Mesenchymal stem cell (in vitro differentiated cells and primary cell): ENCODE results near the gene CELF4.

ENCODE experiments used
- DNase-seq: peaks from one replicate; pipeline ENCODE4 v3.0.0-alpha.2; 2013
- H2AFZ ChIP-seq: one replicate; pipeline ENCODE4 v1.6.1; 2013; ENCODE audit warnings: low read depth, mild to moderate bottlenecking, control low read depth, inconsistent platforms, low read length, moderate library complexity
- H2AK5ac ChIP-seq: 2 replicates; pipeline ENCODE4 v1.6.1; 2013; ENCODE audit warnings: low read length, moderate library complexity, mild to moderate bottlenecking, inconsistent platforms; ENCODE audit not compliant: severe bottlenecking
- H2BK120ac ChIP-seq: one replicate; pipeline ENCODE4 v1.6.1; 2013; ENCODE audit warnings: low read depth, mild to moderate bottlenecking, inconsistent platforms, low read length, moderate library complexity
- H2BK12ac ChIP-seq, 2 experiments: one replicate each; pipeline ENCODE4 v1.6.1; 2013; ENCODE audit warnings: inconsistent platforms in 2 of 2, low read length in 2 of 2, mild to moderate bottlenecking in 2 of 2, moderate library complexity in 2 of 2, control low read depth in 1 of 2
- H2BK15ac ChIP-seq: one replicate; pipeline ENCODE4 v1.6.1; 2013; ENCODE audit warnings: mild to moderate bottlenecking, low read depth, inconsistent platforms; ENCODE audit not compliant: poor library complexity, severe bottlenecking
- H2BK5ac ChIP-seq: 2 replicates; pipeline ENCODE4 v1.6.1; 2013; ENCODE audit warnings: low read depth, mild to moderate bottlenecking, low read length, control low read depth, inconsistent platforms; ENCODE audit not compliant: poor library complexity, severe bottlenecking
- H3K14ac ChIP-seq, 2 experiments: one replicate each; pipeline ENCODE4 v1.6.1; 2013; ENCODE audit warnings: inconsistent platforms in 2 of 2, low read length in 2 of 2, control low read depth in 1 of 2, mild to moderate bottlenecking in 1 of 2, moderate library complexity in 1 of 2
- H3K18ac ChIP-seq, 2 experiments: one replicate each; pipeline ENCODE4 v1.6.1; 2013; ENCODE audit warnings: inconsistent platforms in 2 of 2, low read length in 2 of 2, control low read depth in 1 of 2, low read depth in 1 of 2, mild to moderate bottlenecking in 1 of 2
- H3K23ac ChIP-seq, 2 experiments: one replicate each; pipeline ENCODE4 v1.6.1; 2013; ENCODE audit warnings: inconsistent platforms in 2 of 2, low read length in 2 of 2, mild to moderate bottlenecking in 2 of 2, moderate library complexity in 2 of 2, control low read depth in 1 of 2
- H3K27ac ChIP-seq: 2 replicates; pipeline ENCODE4 v1.5.1; 2013; ENCODE audit warnings: mild to moderate bottlenecking, moderate library complexity, low read length, control low read depth, inconsistent platforms; ENCODE audit not compliant: poor library complexity, severe bottlenecking
- H3K27me3 ChIP-seq, 2 experiments: 2 replicates each; pipeline versions ENCODE4 v1.6.1 to v1.7.0; 2013; ENCODE audit warnings: low read length in 2 of 2, mild to moderate bottlenecking in 2 of 2, moderate library complexity in 2 of 2, control low read depth in 1 of 2, inconsistent platforms in 1 of 2; ENCODE audit not compliant: control insufficient read depth in 1 of 2, insufficient read depth in 1 of 2
- H3K36me3 ChIP-seq, 2 experiments: 2 replicates each; pipeline versions ENCODE4 v1.6.1 to v1.7.0; 2013; ENCODE audit warnings: low read length in 2 of 2, control low read depth in 1 of 2, inconsistent platforms in 1 of 2, low read depth in 1 of 2, mild to moderate bottlenecking in 1 of 2; ENCODE audit not compliant: insufficient read depth in 2 of 2, control insufficient read depth in 1 of 2
- H3K4ac ChIP-seq, 2 experiments: one replicate each; pipeline ENCODE4 v1.6.1; 2013; ENCODE audit warnings: inconsistent platforms in 2 of 2, low read length in 2 of 2, mild to moderate bottlenecking in 2 of 2, moderate library complexity in 2 of 2, control low read depth in 1 of 2, low read depth in 1 of 2
- H3K4me1 ChIP-seq: 2 replicates; pipeline ENCODE4 v1.6.1; 2013; ENCODE audit warnings: low read depth, low read length, control low read depth; ENCODE audit not compliant: control insufficient read depth, insufficient read depth
- H3K4me2 ChIP-seq: 2 replicates; pipeline ENCODE4 v1.6.1; 2013; ENCODE audit warnings: low read length, mild to moderate bottlenecking, inconsistent platforms; ENCODE audit not compliant: poor library complexity, severe bottlenecking
- H3K4me3 ChIP-seq, 2 experiments: 2 replicates each; pipeline versions ENCODE4 v1.5.1 to v1.7.0; 2013; ENCODE audit warnings: low read length in 2 of 2, mild to moderate bottlenecking in 2 of 2, control low read depth in 1 of 2, low read depth in 1 of 2; ENCODE audit not compliant: insufficient read depth in 1 of 2
- H3K79me1 ChIP-seq: replicated peaks from 2 replicates; pipeline ENCODE4 v1.6.1; 2013; ENCODE audit warnings: mild to moderate bottlenecking, control low read depth, low read length, inconsistent platforms; ENCODE audit not compliant: poor library complexity, severe bottlenecking
- H3K9ac ChIP-seq: 2 replicates; pipeline ENCODE4 v1.7.0; 2013; ENCODE audit warnings: mild to moderate bottlenecking, low read length, moderate library complexity
- H3K9me3 ChIP-seq: 2 replicates; pipeline ENCODE4 v1.7.0; 2013; ENCODE audit warnings: mild to moderate bottlenecking, low read length; ENCODE audit not compliant: control insufficient read depth
- H4K8ac ChIP-seq: one replicate; pipeline ENCODE4 v1.6.1; 2013; ENCODE audit warnings: inconsistent platforms, mild to moderate bottlenecking, low read length, moderate library complexity
- H4K91ac ChIP-seq: one replicate; pipeline ENCODE4 v1.6.1; 2013; ENCODE audit warnings: mild to moderate bottlenecking, low read length, inconsistent platforms
- WGBS: methylation state at CpG from one replicate; pipeline ENCODE4 v1.1.7; 2013; ENCODE audit warnings: mixed read lengths; 5-methylcytosine and 5-hydroxymethylcytosine counted together

The CELF4 gene

GRCh38 chr18:37473195-37473840, 92.3 kb downstream of the CELF4 start:
- Histone ChIP-seq H3K9ac (no peak overlapping the region), H3K4ac (no peak overlapping the region), H3K4me1 (no peaks in the 10 kb centered on the region), H3K18ac (no peak overlapping the region), H3K9me3 (no peaks in the 10 kb centered on the region), H3K27me3 (peaks cover 26 to 80% of the 10 kb centered on the region in 2 experiments), H3K23ac (no peak overlapping the region), H2BK12ac (no peak overlapping the region), H3K27ac (no peak overlapping the region), H2AK5ac (no peak overlapping the region), H2BK5ac (no peak overlapping the region), H2BK15ac (no peak overlapping the region), H2BK120ac (no peak overlapping the region), H4K91ac (no peak overlapping the region), H3K14ac (no peak overlapping the region), H3K36me3 (no peaks in the 10 kb centered on the region), H4K8ac (no peak overlapping the region), H3K79me1 (no peaks in the 10 kb centered on the region), H3K4me2 (no peak overlapping the region), H2AFZ (no peak overlapping the region), H3K4me3 (no peak overlapping the region)
- DNase-seq, result no peak
- WGBS, result 66% methylated on average over 8 of the region's 8 CpGs

GRCh38 chr18:37471637-37472036, 94.0 kb downstream of the CELF4 start:
- no peaks in the 10 kb centered on the region for H3K9me3 ChIP-seq
- no peak overlapping the region for H2BK5ac ChIP-seq
- H3K14ac ChIP-seq, result peak overlapping the region in 1 of 2 experiments; percentile 81
- H4K91ac ChIP-seq, result no peak overlapping the region
- no peak overlapping the region for H2AK5ac ChIP-seq
- no peaks in the 10 kb centered on the region for H3K36me3 ChIP-seq
- peaks cover 19 to 75% of the 10 kb centered on the region in 2 experiments for H3K27me3 ChIP-seq
- no peak overlapping the region for H3K4ac ChIP-seq
- H3K4me2 ChIP-seq, result no peak overlapping the region
- no peak overlapping the region for H3K9ac ChIP-seq
- no peak overlapping the region for H4K8ac ChIP-seq
- no peak overlapping the region for H2AFZ ChIP-seq
- H2BK120ac ChIP-seq, result no peak overlapping the region
- H3K18ac ChIP-seq, result no peak overlapping the region
- H2BK12ac ChIP-seq, result no peak overlapping the region
- no peak overlapping the region for H3K23ac ChIP-seq
- no peak for DNase-seq
- H2BK15ac ChIP-seq, result no peak overlapping the region
- H3K4me3 ChIP-seq, result no peak overlapping the region
- whole genome bisulfite sequencing, result 72% methylated on average over 6 of the region's 6 CpGs
- H3K27ac ChIP-seq, result no peak overlapping the region
- no peaks in the 10 kb centered on the region for H3K79me1 ChIP-seq
- no peaks in the 10 kb centered on the region for H3K4me1 ChIP-seq

- H4K8ac ChIP-seq, result no peak overlapping the region
- no peak overlapping the region for H3K18ac ChIP-seq
- peaks cover 21 to 76% of the 10 kb centered on the region in 2 experiments for H3K27me3 ChIP-seq
- H2BK12ac ChIP-seq, result no peak overlapping the region
- no peak overlapping the region for H3K4me2 ChIP-seq
- no peaks in the 10 kb centered on the region for H3K4me1 ChIP-seq
- no peak overlapping the region for H2BK15ac ChIP-seq
- no peak overlapping the region for H3K14ac ChIP-seq
- H3K79me1 ChIP-seq, result no peaks in the 10 kb centered on the region
- WGBS, result 78% methylated on average over 2 of the region's 2 CpGs
- H3K27ac ChIP-seq, result no peak overlapping the region
- no peak overlapping the region for H4K91ac ChIP-seq
- no peak overlapping the region for H2BK5ac ChIP-seq
- no peaks in the 10 kb centered on the region for H3K9me3 ChIP-seq
- H2BK120ac ChIP-seq, result no peak overlapping the region
- no peak overlapping the region for H3K23ac ChIP-seq
- H3K9ac ChIP-seq, result no peak overlapping the region
- H2AK5ac ChIP-seq, result no peak overlapping the region
- no peak overlapping the region for H3K4me3 ChIP-seq
- no peak overlapping the region for H2AFZ ChIP-seq
- H3K4ac ChIP-seq, result no peak overlapping the region
- no peak for DNase-seq
- H3K36me3 ChIP-seq, result no peaks in the 10 kb centered on the region
Measured at GRCh38 chr18:37470986-37471385, 94.6 kb downstream of the CELF4 start.

- Histone ChIP-seq H2AFZ (no peak overlapping the region), H2BK15ac (no peak overlapping the region), H3K9ac (no peak overlapping the region), H3K23ac (no peak overlapping the region), H3K79me1 (no peaks in the 10 kb centered on the region), H2BK120ac (no peak overlapping the region), H3K4ac (no peak overlapping the region), H3K27ac (no peak overlapping the region), H2BK5ac (no peak overlapping the region), H3K4me3 (peak overlapping the region in 1 of 2 experiments; percentile 16), H3K36me3 (no peaks in the 10 kb centered on the region), H3K14ac (peak overlapping the region in 1 of 2 experiments; percentile 37), H4K8ac (no peak overlapping the region), H3K18ac (peak overlapping the region in 1 of 2 experiments; percentile 48), H3K9me3 (no peaks in the 10 kb centered on the region), H3K4me2 (no peak overlapping the region), H3K27me3 (peaks cover 40 to 64% of the 10 kb centered on the region in 2 experiments), H2BK12ac (no peak overlapping the region), H3K4me1 (peaks cover 2% of the 10 kb centered on the region), H2AK5ac (no peak overlapping the region), H4K91ac (no peak overlapping the region)
- no peak for DNase-seq
- 77% methylated on average over 8 of the region's 8 CpGs for WGBS
Measured at GRCh38 chr18:37467002-37467662, 98.5 kb downstream of the CELF4 start.
